B cell (primary cell): ENCODE data around the gene LENEP. TPM values are rescaled to one million over a fixed set of nuclear protein-coding genes. Genes with fewer than 3 reads are reported as not detected.
A peak's percentile ranks its signal among the peaks of the same experiment; 100 is the strongest.

Source experiments
- ATAC-seq: fragments of 200-7000 bp; cut with Tn5 transposase; one replicate; pipeline ENCODE4 v1.10.0; 2021; ENCODE audit warnings: low read depth, mild to moderate bottlenecking, moderate number of reproducible peaks, moderate library complexity
- CTCF ChIA-PET: fragments of 350-600 bp; sonication (Branson Sonifier 250); formaldehyde crosslinking; loops from one replicate; lab custom pipeline; 2021; ENCODE audit warnings: antibody characterized with exemption, inconsistent platforms; lab: Charles Lee
- POLR2A ChIA-PET: fragments of 350-600 bp; sonication (Branson Sonifier 250); formaldehyde crosslinking; loops from one replicate; lab custom pipeline; 2021; ENCODE audit warnings: antibody characterized with exemption; lab: Charles Lee
- DNase-seq: peaks from one replicate; pipeline ENCODE4 v3.0.0; 2013
- H2AFZ ChIP-seq: 2 replicates; pipeline ENCODE4 v1.6.1; 2012; ENCODE audit warnings: mild to moderate bottlenecking, low read depth, low read length; ENCODE audit not compliant: insufficient read depth, poor library complexity, severe bottlenecking
- H3K27ac ChIP-seq, 2 donors: 1 replicate in 1 of 2; 2 replicates in 1 of 2; pipeline ENCODE4 v1.5.1; 2012 to 2013; ENCODE audit warnings: low read length in 2 of 2, mild to moderate bottlenecking in 2 of 2, moderate library complexity in 1 of 2
- H3K27me3 ChIP-seq, 4 experiments: fragments of 200-600 bp in 1 of 4; sonication (generic) in 1 of 4; replicated peaks in 1 of 4; 1 replicate in 2 of 4; 2 replicates in 2 of 4; pipeline versions ENCODE4 v1.6.1 to v1.7.0; 2013 to 2016; ENCODE audit warnings: low read length in 3 of 4, mild to moderate bottlenecking in 2 of 4, mixed read lengths in 1 of 4, moderate library complexity in 1 of 4; ENCODE audit not compliant: insufficient read depth in 4 of 4, control insufficient read depth in 3 of 4; ENCODE audit errors: control extremely low read depth in 1 of 4
- H3K36me3 ChIP-seq, 2 experiments: replicated peaks in 1 of 2; 1 replicate in 1 of 2; 2 replicates in 1 of 2; pipeline versions ENCODE4 v1.6.1 to v1.7.1; 2013; ENCODE audit warnings: low read length in 1 of 2; ENCODE audit not compliant: insufficient read depth in 2 of 2, control insufficient read depth in 1 of 2; ENCODE audit errors: control extremely low read depth in 1 of 2, extremely low read depth in 1 of 2
- H3K4me1 ChIP-seq, 2 donors: fragments of 200-600 bp in 1 of 2; sonication (generic) in 1 of 2; 1 replicate in 1 of 2; 2 replicates in 1 of 2; pipeline versions ENCODE4 v1.5.1 to v1.6.1; 2013 to 2017; ENCODE audit warnings: low read length in 2 of 2; ENCODE audit not compliant: control insufficient read depth in 2 of 2, insufficient read depth in 2 of 2
- H3K4me2 ChIP-seq: replicated peaks from 2 replicates; pipeline ENCODE3; 2012; ENCODE audit warnings: mild to moderate bottlenecking, low read depth, low read length; ENCODE audit not compliant: poor library complexity, severe bottlenecking
- H3K4me3 ChIP-seq, 5 experiments: fragments of 200-600 bp in 1 of 5; sonication (generic) in 1 of 5; 1 replicate in 3 of 5; 2 replicates in 2 of 5; pipeline versions ENCODE4 v1.5.1 to v1.7.0; 2011 to 2016; ENCODE audit warnings: low read length in 4 of 5, mild to moderate bottlenecking in 4 of 5, low read depth in 2 of 5, control low read depth in 1 of 5, moderate library complexity in 1 of 5; ENCODE audit not compliant: insufficient read depth in 1 of 5; ENCODE audit errors: control extremely low read depth in 1 of 5, extremely low read depth in 1 of 5
- H3K79me2 ChIP-seq: fragments of 200-600 bp; sonication (generic); one replicate; pipeline ENCODE4 v1.6.0; 2016; ENCODE audit warnings: low read length; ENCODE audit not compliant: control insufficient read depth, insufficient read depth
- H3K9ac ChIP-seq: fragments of 200-600 bp; sonication (generic); 2 replicates; pipeline ENCODE4 v1.6.1; 2017; ENCODE audit warnings: mild to moderate bottlenecking, low read length, moderate library complexity
- H3K9me3 ChIP-seq, 3 donors: one replicate each; pipeline versions ENCODE4 v1.6.1 to v1.7.1; 2013; ENCODE audit warnings: low read length in 2 of 3; ENCODE audit not compliant: control insufficient read depth in 2 of 3, insufficient read depth in 1 of 3; ENCODE audit errors: control extremely low read depth in 1 of 3
- H4K20me1 ChIP-seq: 2 replicates; pipeline ENCODE4 v1.6.0; 2012; ENCODE audit warnings: mild to moderate bottlenecking, low read length; ENCODE audit not compliant: insufficient read depth, control insufficient read depth, poor library complexity, severe bottlenecking
- H3K27ac Mint-ChIP-seq: one replicate; pipeline ENCODE4 v1.8.0; 2021; ENCODE audit warnings: mixed read lengths
- H3K27me3 Mint-ChIP-seq: one replicate; pipeline ENCODE4 v1.8.0; 2021; ENCODE audit warnings: mixed read lengths
- H3K4me1 Mint-ChIP-seq: one replicate; pipeline ENCODE4 v1.8.0; 2021; ENCODE audit warnings: mixed read lengths
- H3K4me3 Mint-ChIP-seq: one replicate; pipeline ENCODE4 v1.8.0; 2021; ENCODE audit warnings: mixed read lengths
- H3K9me3 Mint-ChIP-seq: one replicate; pipeline ENCODE4 v1.8.0; 2022; ENCODE audit warnings: mixed read lengths; ENCODE audit not compliant: insufficient read depth
- CTCF ChIP-seq: fragments of 200-600 bp; IDR thresholded peaks from one replicate; pipeline ENCODE4 v1.8.0; 2022; ENCODE audit warnings: antibody characterized with exemption, mild to moderate bottlenecking
- EZH2 ChIP-seq: IDR thresholded peaks from 2 replicates; pipeline ENCODE4 v1.6.1; 2012; ENCODE audit warnings: borderline replicate concordance, low read depth, mild to moderate bottlenecking, moderate library complexity, low read length; ENCODE audit not compliant: insufficient read depth, poor library complexity, severe bottlenecking
- WGBS: methylation state at CpG from one replicate; pipeline ENCODE4 v1.1.5; 2013; ENCODE audit warnings: missing lambda C conversion rate; ENCODE audit not compliant: insufficient coverage; 5-methylcytosine and 5-hydroxymethylcytosine counted together
- intact Hi-C: fragments of 100-400 bp; cut with micrococcal nuclease; formaldehyde crosslinking; loops from one replicate; pipeline ENCODE4 v1.10.0; 2022
- polyA plus RNA-seq: library from polyadenylated mRNA; depleted of rRNA; stranded (reverse); fragments of >200 nt; gene quantifications from 2 replicates; pipeline ENCODE4 v1.2.3, GENCODE V29; 2012
- total RNA-seq, 2 donors: library from RNA; stranded (reverse); fragments of 120-200 nt in 1 of 2; gene quantifications; 1 replicate in 1 of 2; 2 replicates in 1 of 2; pipeline versions ENCODE4 v1.2.3 to v1.2.4, GENCODE V29; 2013 to 2022

Gene LENEP
- total and polyA plus RNA-seq, 2 donors (not counting 1 experiment from before 2014, with no cell fraction given): 2.0 TPM; not detected in 1

- Mint-ChIP-seq H3K4me1 (peaks cover 56% of the 10 kb centered on the region), H3K9me3 (no peaks in the 10 kb centered on the region), H3K27me3 (no peaks in the 10 kb centered on the region), H3K27ac (peak overlapping the region; percentile 94), H3K4me3 (peak overlapping the region; percentile 90)
- no peak for TF ChIP-seq CTCF
- Histone ChIP-seq H3K79me2 (peaks cover 56% of the 10 kb centered on the region), H3K4me1 (peaks cover 55 to 64% of the 10 kb centered on the region in 2 donors), H3K4me2 (peak overlapping the region; percentile 96), H2AFZ (peak overlapping the region; percentile 59), H3K4me3 (peak overlapping the region; percentile 84 to 98 (median 93)), H3K27ac (peak overlapping the region; percentile 59 to 81), H4K20me1 (peaks cover 23% of the 10 kb centered on the region), H3K9ac (peak overlapping the region; percentile 94), H3K9me3 (no peaks in the 10 kb centered on the region), H3K27me3 (no peaks in the 10 kb centered on the region), H3K36me3 (no peaks in the 10 kb centered on the region)
- CTCF ChIA-PET: interaction anchor here (0.7 to 18.4 kb wide), 3 partner anchors 11 to 59 kb away, joined by 3 to 295 read pairs (median 4); partner anchors contain the start of gene PBXIP1
- POLR2A ChIA-PET: interaction anchor here (1.1 to 7.4 kb wide), 2 partner anchors 12 to 1013 kb away, joined by 3 to 74 read pairs; partner anchors contain the start of gene RPS27
- intact Hi-C loops: loop anchor here (5.0 kb wide), 3 partner anchors 396 to 676 kb away; partner anchors contain the start of genes ADAR, ATP8B2 and UBE2Q1
- 2% methylated on average over 26 of the region's 37 CpGs for WGBS
- ATAC-seq: no peak
- peak; percentile 49 for DNase-seq
These were observed 9.9 kb downstream of the LENEP start for GRCh38 chr1:155003227-155003765.

- POLR2A ChIA-PET: interaction anchor here (1.5 to 7.4 kb wide), 2 partner anchors 11 to 30 kb away, joined by 9 to 74 read pairs; partner anchors contain the start of gene CKS1B
- Histone ChIP-seq H3K36me3 (peaks cover 0 to under 1% of the 10 kb centered on the region in 2 experiments), H3K27ac (peak overlapping the region; percentile 59 to 81), H2AFZ (peak overlapping the region; percentile 59), H3K9me3 (no peaks in the 10 kb centered on the region), H3K9ac (peak overlapping the region; percentile 94), H3K79me2 (peaks cover 62% of the 10 kb centered on the region), H3K4me2 (peak overlapping the region; percentile 96), H3K27me3 (no peaks in the 10 kb centered on the region), H4K20me1 (peaks cover 29% of the 10 kb centered on the region), H3K4me1 (peaks cover 59 to 66% of the 10 kb centered on the region in 2 donors), H3K4me3 (peak overlapping the region; percentile 84 to 98 (median 93))
- DNase-seq: no peak
- peaks cover 56% of the 10 kb centered on the region for H3K4me1 Mint-ChIP-seq
- ATAC-seq: no peak
- 1% methylated on average over 12 of the region's 34 CpGs for WGBS
- CTCF ChIA-PET: interaction anchor here (0.7 to 18.4 kb wide), 3 partner anchors 10 to 60 kb away, joined by 3 to 295 read pairs (median 4); partner anchors contain the start of gene PBXIP1
- intact Hi-C loops: loop anchor here (5.0 kb wide), 3 partner anchors 397 to 677 kb away; partner anchors contain the start of genes ADAR, ATP8B2 and UBE2Q1
- no peaks in the 10 kb centered on the region for H3K9me3 Mint-ChIP-seq
- peak overlapping the region; percentile 90 for H3K4me3 Mint-ChIP-seq
- no peaks in the 10 kb centered on the region for H3K27me3 Mint-ChIP-seq
- H3K27ac Mint-ChIP-seq: peak overlapping the region; percentile 94
- no peak for TF ChIP-seq EZH2
- no peak for TF ChIP-seq CTCF
These were observed 10.5 kb downstream of the LENEP start for GRCh38 chr1:155003766-155004351.
